Testis (tissue), 2 donors: ENCODE measurements around the gene PAXIP1.

Experiments
- POLR2A ChIP-seq: fragments of 450-650 bp; IDR thresholded peaks from one replicate; pipeline ENCODE4 v1.6.1; 2017; ENCODE audit warnings: antibody characterized with exemption, mild to moderate bottlenecking, moderate library complexity
- TF ChIP-seq, protein P1 (sequence below), 3 experiments: fragments of 450-650 bp in 2 of 3; fragments of 200-600 bp in 1 of 3; sonication (generic) in 1 of 3; IDR thresholded peaks; one replicate each; pipeline ENCODE4 v1.5.1; 2016 to 2019; ENCODE audit warnings: antibody characterized with exemption in 3 of 3, mild to moderate bottlenecking in 2 of 3, moderate library complexity in 1 of 3

- TF ChIP-seq, protein P1, sequence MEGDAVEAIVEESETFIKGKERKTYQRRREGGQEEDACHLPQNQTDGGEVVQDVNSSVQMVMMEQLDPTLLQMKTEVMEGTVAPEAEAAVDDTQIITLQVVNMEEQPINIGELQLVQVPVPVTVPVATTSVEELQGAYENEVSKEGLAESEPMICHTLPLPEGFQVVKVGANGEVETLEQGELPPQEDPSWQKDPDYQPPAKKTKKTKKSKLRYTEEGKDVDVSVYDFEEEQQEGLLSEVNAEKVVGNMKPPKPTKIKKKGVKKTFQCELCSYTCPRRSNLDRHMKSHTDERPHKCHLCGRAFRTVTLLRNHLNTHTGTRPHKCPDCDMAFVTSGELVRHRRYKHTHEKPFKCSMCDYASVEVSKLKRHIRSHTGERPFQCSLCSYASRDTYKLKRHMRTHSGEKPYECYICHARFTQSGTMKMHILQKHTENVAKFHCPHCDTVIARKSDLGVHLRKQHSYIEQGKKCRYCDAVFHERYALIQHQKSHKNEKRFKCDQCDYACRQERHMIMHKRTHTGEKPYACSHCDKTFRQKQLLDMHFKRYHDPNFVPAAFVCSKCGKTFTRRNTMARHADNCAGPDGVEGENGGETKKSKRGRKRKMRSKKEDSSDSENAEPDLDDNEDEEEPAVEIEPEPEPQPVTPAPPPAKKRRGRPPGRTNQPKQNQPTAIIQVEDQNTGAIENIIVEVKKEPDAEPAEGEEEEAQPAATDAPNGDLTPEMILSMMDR (IDR thresholded peaks at IDR 0.05): no peak
- TF ChIP-seq POLR2A: no peak
These were observed 84.7 kb downstream of the PAXIP1 start for GRCh38 chr7:154918266-154918665.
